LNCAP (cell line): ENCODE data around the gene IWS1.

ENCODE experiments used
- CTCF ChIP-seq: fragments of 450-650 bp; IDR thresholded peaks from 2 replicates; pipeline ENCODE4 v1.5.1; 2017; ENCODE audit warnings: mild to moderate bottlenecking

Gene IWS1

GRCh38 chr2:127564429-127565260 is 38.4 kb upstream of the IWS1 start:
- TF ChIP-seq CTCF: no peak

GRCh38 chr2:127563458-127564428 is 37.5 kb upstream of the IWS1 start:
- TF ChIP-seq CTCF: no peak

- no peak for TF ChIP-seq CTCF
Measured at GRCh38 chr2:127562936-127563335, 36.6 kb upstream of the IWS1 start.

- TF ChIP-seq CTCF: no peak
Measured at GRCh38 chr2:127561371-127561770, 35.1 kb upstream of the IWS1 start.

GRCh38 chr2:127560931-127561280 is 34.6 kb upstream of the IWS1 start:
- no peak for TF ChIP-seq CTCF

GRCh38 chr2:127560201-127560930 is 34.1 kb upstream of the IWS1 start:
- no peak for TF ChIP-seq CTCF

- TF ChIP-seq CTCF: no peak
Measured at GRCh38 chr2:127559454-127559853, 33.2 kb upstream of the IWS1 start.
